IMR-90 (cell line): ENCODE data around the gene TMEM63C. TPM values are rescaled to one million over a fixed set of nuclear protein-coding genes. Genes with fewer than 3 reads are reported as not detected.

Source experiments
- ATAC-seq: fragments of 200-7000 bp; cut with Tn5 transposase; 2 replicates; pipeline ENCODE4 v1.9.1; 2020; ENCODE audit warnings: low read depth, mild to moderate bottlenecking, moderate library complexity
- BruUV-seq: library from RNA; stranded (reverse); fragments of 400-500 nt; replicated peaks from 2 replicates; lab custom pipeline; 2021; lab: Mats Ljungman, UMichigan
- CTCF ChIA-PET: fragments of 300-600 bp; formaldehyde crosslinking; extraction: SDS; loops from one replicate; lab custom pipeline; 2021; ENCODE audit warnings: antibody characterized with exemption; lab: Yijun Ruan, JAX
- POLR2A ChIA-PET: fragments of 300-600 bp; sonication (Branson Sonifier 250); formaldehyde crosslinking; loops from one replicate; lab custom pipeline; 2022; ENCODE audit warnings: antibody characterized with exemption; ENCODE audit not compliant: unreplicated experiment; lab: Charles Lee
- DNase-seq: peaks from one replicate; pipeline ENCODE4 v3.0.0; 2013
- H2AFZ ChIP-seq: replicated peaks from 2 replicates; pipeline ENCODE3; 2013; ENCODE audit warnings: low read length, mild to moderate bottlenecking; ENCODE audit not compliant: poor library complexity
- H2AK5ac ChIP-seq: 2 replicates; pipeline ENCODE4 v1.6.1; 2013; ENCODE audit warnings: low read depth, low read length, inconsistent platforms
- H2AK9ac ChIP-seq: replicated peaks from 2 replicates; pipeline ENCODE3; 2013; ENCODE audit warnings: mild to moderate bottlenecking, low read depth, low read length, moderate library complexity; ENCODE audit not compliant: poor library complexity
- H2BK120ac ChIP-seq: 2 replicates; pipeline ENCODE4 v1.6.1; 2013; ENCODE audit warnings: low read depth, low read length, inconsistent platforms
- H2BK15ac ChIP-seq: 3 replicates; pipeline ENCODE4 v1.6.1; 2013; ENCODE audit warnings: low read depth, low read length, inconsistent platforms
- H2BK20ac ChIP-seq: 2 replicates; pipeline ENCODE4 v1.6.1; 2013; ENCODE audit warnings: low read depth, mild to moderate bottlenecking, inconsistent platforms, low read length, moderate library complexity
- H2BK5ac ChIP-seq: 2 replicates; pipeline ENCODE4 v1.6.1; 2013; ENCODE audit warnings: mild to moderate bottlenecking, low read depth, low read length, inconsistent platforms; ENCODE audit not compliant: poor library complexity, severe bottlenecking
- H3K14ac ChIP-seq: replicated peaks from 2 replicates; pipeline ENCODE4 v1.6.1; 2013; ENCODE audit warnings: low read depth, low read length, inconsistent platforms
- H3K18ac ChIP-seq: 2 replicates; pipeline ENCODE4 v1.6.1; 2013; ENCODE audit warnings: low read depth, low read length, control low read depth
- H3K23ac ChIP-seq: 2 replicates; pipeline ENCODE4 v1.6.1; 2013; ENCODE audit warnings: low read depth, low read length, inconsistent platforms
- H3K27ac ChIP-seq: 2 replicates; pipeline ENCODE4 v1.5.1; 2013; ENCODE audit warnings: mild to moderate bottlenecking, control low read depth, low read length; ENCODE audit not compliant: insufficient read depth
- H3K27me3 ChIP-seq: 2 replicates; pipeline ENCODE4 v1.6.1; 2013; ENCODE audit warnings: low read length; ENCODE audit not compliant: control insufficient read depth, insufficient read depth
- H3K36me3 ChIP-seq: 2 replicates; pipeline ENCODE4 v1.6.1; 2013; ENCODE audit warnings: low read length, mixed read lengths; ENCODE audit not compliant: control insufficient read depth, insufficient read depth
- H3K4ac ChIP-seq: 2 replicates; pipeline ENCODE4 v1.6.1; 2013; ENCODE audit warnings: low read depth, low read length, inconsistent platforms
- H3K4me1 ChIP-seq: 2 replicates; pipeline ENCODE4 v1.6.1; 2013; ENCODE audit warnings: low read length, mixed read lengths; ENCODE audit not compliant: control insufficient read depth, insufficient read depth
- H3K4me2 ChIP-seq: 2 replicates; pipeline ENCODE4 v1.6.1; 2013; ENCODE audit warnings: low read depth, mild to moderate bottlenecking, control low read depth, low read length, moderate library complexity
- H3K4me3 ChIP-seq: 2 replicates; pipeline ENCODE4 v1.5.1; 2013; ENCODE audit warnings: low read depth, mild to moderate bottlenecking, control low read depth, low read length, moderate library complexity; ENCODE audit not compliant: insufficient read depth
- H3K56ac ChIP-seq: 2 replicates; pipeline ENCODE4 v1.6.1; 2013; ENCODE audit warnings: low read length, inconsistent platforms; ENCODE audit not compliant: insufficient read depth; ENCODE audit errors: extremely low read depth
- H3K79me1 ChIP-seq, 2 experiments: 2 replicates each; pipeline ENCODE4 v1.6.1; 2013; ENCODE audit warnings: low read length in 2 of 2, inconsistent platforms in 1 of 2, low read depth in 1 of 2
- H3K9ac ChIP-seq: 2 replicates; pipeline ENCODE4 v1.6.1; 2013; ENCODE audit warnings: low read depth, low read length, control low read depth
- H3K9me1 ChIP-seq: 2 replicates; pipeline ENCODE4 v1.6.1; 2013; ENCODE audit warnings: low read length, inconsistent platforms; ENCODE audit not compliant: insufficient read depth
- H3K9me3 ChIP-seq: 2 replicates; pipeline ENCODE4 v1.6.1; 2013; ENCODE audit warnings: low read length; ENCODE audit not compliant: control insufficient read depth, insufficient read depth
- H4K20me1 ChIP-seq: 2 replicates; pipeline ENCODE4 v1.6.1; 2013; ENCODE audit warnings: low read length, inconsistent platforms; ENCODE audit not compliant: insufficient read depth
- H4K5ac ChIP-seq: 2 replicates; pipeline ENCODE4 v1.6.1; 2013; ENCODE audit warnings: mild to moderate bottlenecking, low read depth, low read length, control low read depth
- H4K8ac ChIP-seq, 2 experiments: 2 replicates each; pipeline ENCODE4 v1.6.1; 2013; ENCODE audit warnings: low read depth in 2 of 2, low read length in 2 of 2, control low read depth in 1 of 2, inconsistent platforms in 1 of 2
- H4K91ac ChIP-seq: 2 replicates; pipeline ENCODE4 v1.6.1; 2013; ENCODE audit warnings: low read depth, low read length, inconsistent platforms; ENCODE audit not compliant: insufficient read depth
- BHLHE40 ChIP-seq: fragments of 150-350 bp; IDR thresholded peaks from 2 replicates; pipeline ENCODE4 v1.6.1; 2016; ENCODE audit warnings: mild to moderate bottlenecking, low read depth, low read length
- FOS ChIP-seq: fragments of 150-350 bp; IDR thresholded peaks from 2 replicates; pipeline ENCODE4 v1.6.1; 2016; ENCODE audit warnings: low read depth, low read length
- MAFK ChIP-seq: IDR thresholded peaks from 2 replicates; pipeline ENCODE4 v1.6.1; 2012; ENCODE audit warnings: low read depth, low read length, improper control_type of control experiment
- POLR2A ChIP-seq: IDR thresholded peaks from 2 replicates; pipeline ENCODE4 v1.6.1; 2012; ENCODE audit warnings: mild to moderate bottlenecking, low read depth, low read length
- WGBS, 2 experiments: methylation state at CpG; one replicate each; pipeline versions ENCODE4 v1.1.5 to v1.1.7; 2013; ENCODE audit warnings: missing lambda C conversion rate in 2 of 2; ENCODE audit not compliant: insufficient read length in 1 of 2; ENCODE audit errors: extremely low coverage in 2 of 2; 5-methylcytosine and 5-hydroxymethylcytosine counted together
- dilution Hi-C: fragments of 300-500 bp; cut with HindIII; formaldehyde crosslinking; loops from one replicate; pipeline ENCODE4 v1.14.3; 2018; ENCODE audit warnings: low sequenced_read_pairs; ENCODE audit not compliant: unreplicated experiment
- in situ Hi-C: fragments of 300-500 bp; cut with MboI; formaldehyde crosslinking; loops from 3 replicates; pipeline ENCODE4 v1.14.3; 2019; ENCODE audit warnings: low sequenced_read_pairs, inconsistent platforms, mixed read lengths
- intact Hi-C: fragments of 100-400 bp; cut with micrococcal nuclease; formaldehyde crosslinking; loops from 2 replicates; pipeline ENCODE4 v1.10.0; 2022
- polyA plus RNA-seq, 3 experiments: library from polyadenylated mRNA; depleted of rRNA; stranded (reverse); fragments of >200 nt; gene quantifications; 2 replicates each; pipeline ENCODE4 v1.2.3, GENCODE V29; 2012; ENCODE audit warnings: low replicate concordance in 1 of 3
- total RNA-seq: library from RNA; depleted of rRNA; stranded (reverse); fragments of >200 nt; gene quantifications from 2 replicates; pipeline ENCODE4 v1.2.3, GENCODE V29; 2012

The TMEM63C gene
- total and polyA plus RNA-seq, 2 of the 4 experiments (the other 2 are of a cell fraction): under 0.01 TPM; not detected in 1

- Histone ChIP-seq H2AFZ (no peak overlapping the region), H4K8ac (no peak overlapping the region), H3K27ac (no peak overlapping the region), H2AK5ac (no peak overlapping the region), H3K23ac (no peak overlapping the region), H3K9ac (no peak overlapping the region), H4K20me1 (no peaks in the 10 kb centered on the region), H3K9me1 (no peaks in the 10 kb centered on the region), H2AK9ac (no peak overlapping the region), H3K4me3 (no peak overlapping the region), H4K91ac (no peak overlapping the region), H3K79me1 (no peaks in the 10 kb centered on the region), H2BK20ac (no peak overlapping the region), H3K4ac (no peak overlapping the region), H4K5ac (no peak overlapping the region), H3K18ac (no peak overlapping the region), H3K9me3 (no peaks in the 10 kb centered on the region), H3K27me3 (0 out of 2 replicates have a peak, but pooled peaks cover under 1% of the 10 kb centered on the region), H3K4me2 (no peak overlapping the region), H3K36me3 (no peaks in the 10 kb centered on the region), H3K14ac (no peak overlapping the region), H3K56ac (no peak overlapping the region), H2BK5ac (no peak overlapping the region), H2BK15ac (no peak overlapping the region), H3K4me1 (no peaks in the 10 kb centered on the region), H2BK120ac (no peak overlapping the region)
- CTCF ChIA-PET: no interaction called here
- ATAC-seq (no peak), DNase-seq (no peak)
- in situ Hi-C loops: no loop called here
- TF ChIP-seq POLR2A (no peak), MAFK (no peak), BHLHE40 (no peak), FOS (no peak)
- no CpG with 5 or more reads among the region's 3 CpGs for WGBS, 2 experiments
- dilution Hi-C loops: no loop called here
- intact Hi-C loops: no loop called here
- POLR2A ChIA-PET: no interaction called here
- BruUV-seq: no TSS peak
These were observed 11.6 kb upstream of the TMEM63C start for GRCh38 chr14:77170045-77170444.
